GM18498 (cell line): ENCODE data around the gene MELK.
A peak's percentile ranks its signal among the peaks of the same experiment; 100 is the strongest.
"Not testable (repeated sequence)": the region's sequence is repeated elsewhere in the genome, so short reads cannot be mapped to it uniquely, and the experiment has no call there.

Experiments used
- ATAC-seq: cut with Tn5 transposase; IDR thresholded peaks from one replicate; pipeline ENCODE4 v1.9.1; 2021; ENCODE audit warnings: mild to moderate bottlenecking, moderate library complexity; ENCODE audit not compliant: unreplicated experiment

Gene MELK

GRCh38 chr9:36572515-36573418, at the start of gene MELK:
Gene MELK, plus strand, starts transcription at chr9:36572895. Its CDS starts 8,787 bp downstream, at chr9:36581682.
- ATAC-seq, result peak; percentile 75

- no peak for ATAC-seq
Observed at GRCh38 chr9:36530224-36530623, 42.5 kb upstream of the MELK start.

- ATAC-seq, result no peak
Observed at GRCh38 chr9:36532353-36532752, 40.3 kb upstream of the MELK start.

- not testable (repeated sequence) for ATAC-seq
Observed at GRCh38 chr9:36533726-36534125, 39.0 kb upstream of the MELK start.

GRCh38 chr9:36535107-36535506, 37.6 kb upstream of the MELK start:
- ATAC-seq, result no peak

- no peak for ATAC-seq
Observed at GRCh38 chr9:36537861-36538260, 34.8 kb upstream of the MELK start.

- no peak for ATAC-seq
Observed at GRCh38 chr9:36542355-36542754, 30.3 kb upstream of the MELK start.

GRCh38 chr9:36543916-36544315, 28.8 kb upstream of the MELK start:
- no peak for ATAC-seq

GRCh38 chr9:36547598-36547997, 25.1 kb upstream of the MELK start:
- ATAC-seq, result no peak

GRCh38 chr9:36548454-36548853, 24.2 kb upstream of the MELK start:
- no peak for ATAC-seq

- ATAC-seq, result no peak
Observed at GRCh38 chr9:36550135-36550534, 22.6 kb upstream of the MELK start.

- peak; percentile 63 for ATAC-seq
Observed at GRCh38 chr9:36550631-36551098, 22.0 kb upstream of the MELK start.

GRCh38 chr9:36551129-36551528, 21.6 kb upstream of the MELK start:
- no peak for ATAC-seq

GRCh38 chr9:36551910-36552309, 20.8 kb upstream of the MELK start:
- ATAC-seq, result no peak

- ATAC-seq, result no peak
Observed at GRCh38 chr9:36559036-36559695, 13.5 kb upstream of the MELK start.

GRCh38 chr9:36560771-36561170, 11.9 kb upstream of the MELK start:
- ATAC-seq, result no peak

- ATAC-seq, result not testable (repeated sequence)
Observed at GRCh38 chr9:36562801-36563200, 9.9 kb upstream of the MELK start.

GRCh38 chr9:36566813-36567221, 5.9 kb upstream of the MELK start:
- ATAC-seq, result no peak

- ATAC-seq, result not testable (repeated sequence)
Observed at GRCh38 chr9:36568681-36569080, 4.0 kb upstream of the MELK start.

GRCh38 chr9:36571333-36571732, 1.4 kb upstream of the MELK start:
- ATAC-seq, result no peak

GRCh38 chr9:36574045-36574444, 1.4 kb downstream of the MELK start:
- not testable (repeated sequence) for ATAC-seq

- ATAC-seq, result no peak
Observed at GRCh38 chr9:36575411-36575882, 2.8 kb downstream of the MELK start.
